Liver (tissue), 9 donors: ENCODE results near the gene MICAL2. TPM values are rescaled to one million over a fixed set of nuclear protein-coding genes. Genes with fewer than 3 reads are reported as not detected.

Experiments used
- DNase-seq: peaks from one replicate; pipeline ENCODE4 v3.0.0-alpha.2; 2017; ENCODE audit warnings: low spot score
- H3K27ac ChIP-seq, 2 donors: one replicate each; pipeline ENCODE4 v1.7.0; 2013; ENCODE audit warnings: inconsistent platforms in 2 of 2, low read length in 2 of 2, control low read depth in 1 of 2, low read depth in 1 of 2, mild to moderate bottlenecking in 1 of 2
- H3K27me3 ChIP-seq, 4 donors: one replicate each; pipeline versions ENCODE4 v1.6.1 to v1.7.0; 2013; ENCODE audit warnings: low read length in 3 of 4, inconsistent platforms in 1 of 4, mild to moderate bottlenecking in 1 of 4, moderate library complexity in 1 of 4; ENCODE audit not compliant: control insufficient read depth in 4 of 4, insufficient read depth in 4 of 4
- H3K36me3 ChIP-seq, 4 donors: one replicate each; pipeline versions ENCODE4 v1.6.1 to v1.7.0; 2013; ENCODE audit warnings: low read length in 3 of 4, mild to moderate bottlenecking in 3 of 4, low read depth in 1 of 4, moderate library complexity in 1 of 4; ENCODE audit not compliant: control insufficient read depth in 4 of 4, insufficient read depth in 3 of 4
- H3K4me1 ChIP-seq, 4 donors: one replicate each; pipeline versions ENCODE4 v1.6.1 to v1.7.0; 2013; ENCODE audit warnings: low read length in 3 of 4, mild to moderate bottlenecking in 3 of 4, moderate library complexity in 1 of 4; ENCODE audit not compliant: control insufficient read depth in 4 of 4, insufficient read depth in 4 of 4
- H3K4me3 ChIP-seq, 3 donors: one replicate each; pipeline versions ENCODE4 v1.6.1 to v1.7.0; 2013; ENCODE audit warnings: low read length in 3 of 3, control low read depth in 1 of 3, low read depth in 1 of 3, mild to moderate bottlenecking in 1 of 3
- H3K9ac ChIP-seq, 2 donors: one replicate each; pipeline ENCODE4 v1.7.0; 2013; ENCODE audit warnings: low read length in 2 of 2, mild to moderate bottlenecking in 2 of 2, moderate library complexity in 2 of 2, control low read depth in 1 of 2, low read depth in 1 of 2
- H3K9me3 ChIP-seq, 4 donors: one replicate each; pipeline versions ENCODE4 v1.6.1 to v1.7.0; 2013; ENCODE audit warnings: low read length in 3 of 4; ENCODE audit not compliant: control insufficient read depth in 4 of 4
- ATF3 ChIP-seq: IDR thresholded peaks from 2 replicates; pipeline ENCODE4 v1.6.1; 2016; ENCODE audit warnings: antibody characterized with exemption
- CTCF ChIP-seq: fragments of 150-350 bp; IDR thresholded peaks from 2 replicates; pipeline ENCODE4 v1.5.1; 2017; ENCODE audit warnings: improper control_type of control experiment, low read depth, low read length; ENCODE audit not compliant: missing input control
- EGR1 ChIP-seq, 2 donors: IDR thresholded peaks; 2 replicates each; pipeline ENCODE4 v1.6.1; 2016 to 2018; ENCODE audit warnings: antibody characterized with exemption in 2 of 2, low read depth in 2 of 2
- FOXA1 ChIP-seq: IDR thresholded peaks from 2 replicates; pipeline ENCODE4 v1.6.1; 2016; ENCODE audit warnings: antibody characterized with exemption
- GABPA ChIP-seq, 2 donors: IDR thresholded peaks in 1 of 2; conservative IDR thresholded peaks in 1 of 2; 2 replicates each; pipeline ENCODE4 v1.6.1; 2016; ENCODE audit warnings: antibody characterized with exemption in 2 of 2, mild to moderate bottlenecking in 1 of 2, moderate library complexity in 1 of 2
- HNF4A ChIP-seq, 2 donors: conservative IDR thresholded peaks; 2 replicates each; pipeline ENCODE4 v1.6.1; 2016; ENCODE audit warnings: antibody characterized with exemption in 2 of 2, mild to moderate bottlenecking in 2 of 2
- HNF4G ChIP-seq: IDR thresholded peaks from 2 replicates; pipeline ENCODE4 v1.6.1; 2016; ENCODE audit warnings: antibody characterized with exemption
- JUND ChIP-seq, 2 donors: IDR thresholded peaks; 2 replicates each; pipeline ENCODE4 v1.6.1; 2016; ENCODE audit warnings: antibody characterized with exemption in 2 of 2
- REST ChIP-seq: IDR thresholded peaks from 2 replicates; pipeline ENCODE4 v1.6.1; 2016; ENCODE audit warnings: antibody characterized with exemption, mild to moderate bottlenecking
- YY1 ChIP-seq: IDR thresholded peaks from 2 replicates; pipeline ENCODE4 v1.6.1; 2016; ENCODE audit warnings: antibody characterized with exemption, mild to moderate bottlenecking
- WGBS: extraction: QIAGEN DNeasy Blood & Tissue Kit; methylation state at CpG from one replicate; pipeline ENCODE4 v1.1.7; 2013; 5-methylcytosine and 5-hydroxymethylcytosine counted together
- polyA plus RNA-seq, 2 donors: library from polyadenylated mRNA; stranded (reverse) in 1 of 2; unstranded in 1 of 2; fragments of 200-250 nt in 1 of 2; fragments of >200 nt in 1 of 2; fragmentation: Nextera tagmentation in 1 of 2; extraction: Ambion mirVana in 1 of 2; gene quantifications; one replicate each; pipeline versions ENCODE4 v1.2.1 to v1.2.3, GENCODE V29; 2013 to 2015
- total RNA-seq, 2 donors: library from RNA; depleted of rRNA; stranded (reverse); fragments of >200 nt; gene quantifications; one replicate each; pipeline ENCODE4 v1.2.3, GENCODE V29; 2014
- donor health status: healthy.
- donor health status: healthy.
- donor health status: healthy.
- donor health status: healthy.
- donor health status: healthy.

The MICAL2 gene
- total and polyA plus RNA-seq, 4 donors, result 17.5 to 113 (median 42.9) TPM

- TF ChIP-seq CTCF, result no peak
- no peak for TF ChIP-seq EGR1 (IDR thresholded peaks at IDR 0.05; ENCODE audit: low read depth in 2 of 2)
Measured at GRCh38 chr11:12076840-12077534, 33.4 kb upstream of the MICAL2 start (continued).

- H3K4me1 ChIP-seq, result peaks cover 0 to 1% (median 0%) of the 10 kb centered on the region in 4 donors
- no peak overlapping the region for H3K27ac ChIP-seq
- no peaks in the 10 kb centered on the region for H3K27me3 ChIP-seq
- no peaks in the 10 kb centered on the region for H3K36me3 ChIP-seq
- H3K9me3 ChIP-seq, result no peaks in the 10 kb centered on the region
- WGBS, result 94% methylated on average over 7 of the region's 7 CpGs
- TF ChIP-seq JUND (IDR thresholded peaks at IDR 0.05) (no peak), REST (no peak), HNF4A (conservative IDR thresholded peaks at IDR 0.05) (no peak), HNF4G (no peak), GABPA (IDR thresholded peaks at IDR 0.05 in 1 of 2, conservative IDR thresholded peaks at IDR 0.05 in 1 of 2) (no peak), YY1 (no peak), ATF3 (no peak), FOXA1 (no peak)
- no peak overlapping the region for H3K9ac ChIP-seq
- no peak overlapping the region for H3K4me3 ChIP-seq
- no peak for DNase-seq
Measured at GRCh38 chr11:12077535-12078280, 32.7 kb upstream of the MICAL2 start.

- no peak overlapping the region for H3K4me3 ChIP-seq
- H3K9me3 ChIP-seq, result no peaks in the 10 kb centered on the region
- 83% methylated on average over 13 of the region's 13 CpGs for WGBS
- H3K27ac ChIP-seq, result no peak overlapping the region
- H3K9ac ChIP-seq, result no peak overlapping the region
- H3K27me3 ChIP-seq, result no peaks in the 10 kb centered on the region
- TF ChIP-seq YY1 (no peak), JUND (IDR thresholded peaks at IDR 0.05) (peak; percentile 19 to 32)
- no peak for DNase-seq
- H3K4me1 ChIP-seq, result no peaks in the 10 kb centered on the region
- no peaks in the 10 kb centered on the region for H3K36me3 ChIP-seq
Measured at GRCh38 chr11:12079726-12080556, 30.4 kb upstream of the MICAL2 start.
